MM.1S (cell line): Measurements from ENCODE around the gene HCN4.

Experiments used
- DNase-seq: peaks from one replicate; pipeline ENCODE4 v3.0.0-alpha.2; 2015
- H2AFZ ChIP-seq: fragments of 300-600 bp; sonication (generic); 2 replicates; pipeline ENCODE4 v1.6.0; 2016; ENCODE audit warnings: antibody characterized with exemption, low read length
- H3F3A ChIP-seq: fragments of 300-600 bp; sonication (generic); 2 replicates; pipeline ENCODE4 v1.6.1; 2016; ENCODE audit warnings: mild to moderate bottlenecking, antibody characterized with exemption, low read length, moderate library complexity, mixed read lengths; ENCODE audit not compliant: insufficient read depth
- H3K27ac ChIP-seq: fragments of 300-600 bp; sonication (generic); 2 replicates; pipeline ENCODE4 v1.5.1; 2016; ENCODE audit warnings: mild to moderate bottlenecking, low read length
- H3K27me3 ChIP-seq: fragments of 300-600 bp; sonication (generic); replicated peaks from 2 replicates; pipeline ENCODE4 v1.6.0; 2016; ENCODE audit warnings: low read length; ENCODE audit not compliant: insufficient read depth
- H3K36me3 ChIP-seq: fragments of 300-600 bp; sonication (generic); replicated peaks from 2 replicates; pipeline ENCODE4 v1.6.1; 2016; ENCODE audit warnings: mild to moderate bottlenecking, low read length, mixed read lengths; ENCODE audit not compliant: insufficient read depth
- H3K4me1 ChIP-seq: fragments of 300-600 bp; sonication (generic); 2 replicates; pipeline ENCODE4 v1.6.1; 2016; ENCODE audit warnings: low read length, mixed read lengths
- H3K4me2 ChIP-seq: fragments of 300-600 bp; sonication (generic); 2 replicates; pipeline ENCODE4 v1.6.0; 2016; ENCODE audit warnings: low read depth, low read length
- H3K4me3 ChIP-seq: fragments of 300-600 bp; sonication (generic); 2 replicates; pipeline ENCODE4 v1.5.1; 2016; ENCODE audit warnings: low read length, mixed read lengths
- H3K79me2 ChIP-seq: fragments of 300-600 bp; sonication (generic); 2 replicates; pipeline ENCODE4 v1.6.1; 2016; ENCODE audit warnings: mixed run types, low read length, mixed read lengths
- H3K9ac ChIP-seq: fragments of 300-600 bp; sonication (generic); 2 replicates; pipeline ENCODE4 v1.6.1; 2016; ENCODE audit warnings: low read length, mixed read lengths
- H3K9me2 ChIP-seq: fragments of 300-600 bp; sonication (generic); replicated peaks from 2 replicates; pipeline ENCODE4 v1.6.1; 2016; ENCODE audit warnings: mild to moderate bottlenecking, low read length, mixed read lengths; ENCODE audit not compliant: insufficient read depth
- H3K9me3 ChIP-seq: fragments of 300-600 bp; sonication (generic); replicated peaks from 2 replicates; pipeline ENCODE4 v1.6.1; 2016; ENCODE audit warnings: mild to moderate bottlenecking, low read length, mixed read lengths; ENCODE audit not compliant: insufficient read depth
- H4K20me1 ChIP-seq: fragments of 300-600 bp; sonication (generic); 2 replicates; pipeline ENCODE4 v1.6.1; 2016; ENCODE audit warnings: mild to moderate bottlenecking, low read length, moderate library complexity, mixed read lengths; ENCODE audit not compliant: insufficient read depth
- CTCF ChIP-seq: fragments of 300-600 bp; sonication (generic); IDR thresholded peaks from 2 replicates; pipeline ENCODE4 v1.5.1; 2016; ENCODE audit warnings: antibody characterized with exemption, low read length, mixed read lengths
- EZH2 ChIP-seq: fragments of 300-600 bp; sonication (generic); optimal IDR thresholded peaks from 2 replicates; pipeline ENCODE3; 2017; ENCODE audit warnings: low read depth, mild to moderate bottlenecking, antibody characterized with exemption, low read length, mixed read lengths
- EZH2phosphoT487 ChIP-seq: fragments of 300-600 bp; sonication (generic); IDR thresholded peaks from 2 replicates; pipeline ENCODE4 v1.6.1; 2018; ENCODE audit warnings: antibody characterized with exemption, low read length

The HCN4 gene

GRCh38 chr15:73394782-73395181 is 26.0 kb upstream of the HCN4 start:
- no peaks in the 10 kb centered on the region for H3K4me1 ChIP-seq
- no peak overlapping the region for H3K4me3 ChIP-seq
- TF ChIP-seq EZH2phosphoT487, result no peak
- no peak for TF ChIP-seq EZH2
- no peak for TF ChIP-seq CTCF
- H3K79me2 ChIP-seq, result no peaks in the 10 kb centered on the region
- H3K9me2 ChIP-seq, result no peaks in the 10 kb centered on the region
- no peak overlapping the region for H3K27ac ChIP-seq
- H2AFZ ChIP-seq, result no peak overlapping the region
- no peak overlapping the region for H3K9ac ChIP-seq
- no peaks in the 10 kb centered on the region for H3K9me3 ChIP-seq
- no peak for DNase-seq
- H3K4me2 ChIP-seq, result no peak overlapping the region
- H3F3A ChIP-seq, result no peaks in the 10 kb centered on the region
- no peaks in the 10 kb centered on the region for H3K36me3 ChIP-seq
- H4K20me1 ChIP-seq, result no peaks in the 10 kb centered on the region
- no peaks in the 10 kb centered on the region; the same call in 1 of the 2 replicates for H3K27me3 ChIP-seq

- H2AFZ ChIP-seq, result no peak overlapping the region
- H3K36me3 ChIP-seq, result no peaks in the 10 kb centered on the region
- H3K9ac ChIP-seq, result no peak overlapping the region
- no peaks in the 10 kb centered on the region for H3K9me2 ChIP-seq
- no peaks in the 10 kb centered on the region for H4K20me1 ChIP-seq
- no peaks in the 10 kb centered on the region for H3K9me3 ChIP-seq
- no peak overlapping the region for H3K27ac ChIP-seq
- H3K4me3 ChIP-seq, result no peak overlapping the region
- no peaks in the 10 kb centered on the region for H3K79me2 ChIP-seq
- H3F3A ChIP-seq, result no peaks in the 10 kb centered on the region
- H3K27me3 ChIP-seq, result no peaks in the 10 kb centered on the region; the same call in 1 of the 2 replicates
- TF ChIP-seq EZH2 (no peak), CTCF (no peak), EZH2phosphoT487 (no peak)
- DNase-seq, result no peak
- no peak overlapping the region for H3K4me2 ChIP-seq
- no peaks in the 10 kb centered on the region for H3K4me1 ChIP-seq
Measured at GRCh38 chr15:73393336-73393735, 24.6 kb upstream of the HCN4 start.

GRCh38 chr15:73392025-73392424 is 23.3 kb upstream of the HCN4 start:
- TF ChIP-seq EZH2 (no peak), EZH2phosphoT487 (no peak), CTCF (no peak)
- no peak for DNase-seq
- Histone ChIP-seq H3K36me3 (no peaks in the 10 kb centered on the region), H3K9ac (no peak overlapping the region), H3K4me2 (no peak overlapping the region), H4K20me1 (no peaks in the 10 kb centered on the region), H3K79me2 (no peaks in the 10 kb centered on the region), H3K9me2 (no peaks in the 10 kb centered on the region), H2AFZ (no peak overlapping the region), H3K4me1 (no peaks in the 10 kb centered on the region), H3K4me3 (no peak overlapping the region), H3K9me3 (no peaks in the 10 kb centered on the region), H3K27ac (no peak overlapping the region), H3F3A (no peaks in the 10 kb centered on the region), H3K27me3 (no peaks in the 10 kb centered on the region; the same call in 1 of the 2 replicates)
